Endothelial cell of umbilical vein (primary cell): Measurements from ENCODE around the gene CNP. TPM values are rescaled to one million over a fixed set of nuclear protein-coding genes. Genes with fewer than 3 reads are reported as not detected.

Source experiments
- BruUV-seq: library from RNA; stranded (reverse); fragments of 400-500 nt; replicated peaks from 2 replicates; lab custom pipeline; 2021; lab: Mats Ljungman, UMichigan
- CTCF ChIA-PET: fragments of 300-600, 350-600 bp; sonication (Branson Sonifier 250); formaldehyde crosslinking; loops from one replicate; lab custom pipeline; 2021; ENCODE audit warnings: antibody characterized with exemption, inconsistent platforms; lab: Charles Lee
- POLR2A ChIA-PET: fragments of 300-600, 350-600 bp; sonication (Branson Sonifier 250); formaldehyde crosslinking; loops from one replicate; lab custom pipeline; 2021; ENCODE audit warnings: antibody characterized with exemption, inconsistent platforms; lab: Charles Lee
- DNase-seq: peaks from one replicate; pipeline ENCODE4 v3.0.0-alpha.2; 2011; ENCODE audit warnings: low read depth, low spot score
- FAIRE-seq: peaks from 2 replicates; lab custom pipeline; 2011; peaks lifted over from hg19 to GRCh38; lab: Jason Lieb, UNC
- H2AFZ ChIP-seq: 2 replicates; pipeline ENCODE4 v1.6.0; 2012; ENCODE audit warnings: low read depth, low read length, control low read depth, inconsistent platforms
- H3K27ac ChIP-seq: 2 replicates; pipeline ENCODE4 v1.5.1; 2011; ENCODE audit warnings: low read depth, mild to moderate bottlenecking, control low read depth, low read length, moderate library complexity; ENCODE audit not compliant: insufficient read depth
- H3K27me3 ChIP-seq, 2 experiments: 2 replicates each; pipeline versions ENCODE4 v1.6.0 to v1.6.1; 2011; ENCODE audit warnings: low read length in 2 of 2, mixed read lengths in 1 of 2; ENCODE audit not compliant: control insufficient read depth in 2 of 2, insufficient read depth in 2 of 2
- H3K36me3 ChIP-seq, 2 experiments: 2 replicates in 1 of 2; 3 replicates in 1 of 2; pipeline ENCODE4 v1.5.1; 2011; ENCODE audit warnings: low read length in 2 of 2, mild to moderate bottlenecking in 1 of 2, moderate library complexity in 1 of 2; ENCODE audit not compliant: control insufficient read depth in 2 of 2, insufficient read depth in 2 of 2; ENCODE audit errors: extremely low read depth in 1 of 2
- H3K4me1 ChIP-seq: 3 replicates; pipeline ENCODE4 v1.5.1; 2011; ENCODE audit warnings: mild to moderate bottlenecking, low read length; ENCODE audit not compliant: control insufficient read depth, insufficient read depth; ENCODE audit errors: extremely low read depth
- H3K4me2 ChIP-seq: 2 replicates; pipeline ENCODE4 v1.6.1; 2011; ENCODE audit warnings: low read length, control low read depth, mixed read lengths; ENCODE audit not compliant: insufficient read depth
- H3K4me3 ChIP-seq, 3 experiments: fragments of 200-600 bp in 1 of 3; sonication (generic), shearing (Covaris generic) in 1 of 3; replicated peaks in 1 of 3; 2 replicates each; pipeline ENCODE4 v1.5.1; 2011 to 2016; ENCODE audit warnings: control low read depth in 3 of 3, low read length in 3 of 3, mild to moderate bottlenecking in 2 of 3, inconsistent platforms in 1 of 3, low read depth in 1 of 3, moderate library complexity in 1 of 3; ENCODE audit not compliant: insufficient read depth in 1 of 3
- H3K79me2 ChIP-seq: 2 replicates; pipeline ENCODE4 v1.6.0; 2012; ENCODE audit warnings: low read length, inconsistent platforms; ENCODE audit not compliant: control insufficient read depth, insufficient read depth
- H3K9ac ChIP-seq: replicated peaks from 2 replicates; pipeline ENCODE3; 2011; ENCODE audit warnings: low read length, control low read depth; ENCODE audit not compliant: insufficient read depth; ENCODE audit errors: extremely low read depth
- H3K9me1 ChIP-seq: replicated peaks from 3 replicates; pipeline ENCODE4 v1.6.0; 2011; ENCODE audit warnings: mild to moderate bottlenecking, low read length; ENCODE audit not compliant: control insufficient read depth, insufficient read depth; ENCODE audit errors: extremely low read depth
- H3K9me3 ChIP-seq: replicated peaks from 2 replicates; pipeline ENCODE4 v1.5.1; 2012; ENCODE audit warnings: low read length, inconsistent platforms; ENCODE audit not compliant: control insufficient read depth, insufficient read depth
- H4K20me1 ChIP-seq: replicated peaks from 2 replicates; pipeline ENCODE3; 2011; ENCODE audit warnings: mild to moderate bottlenecking, low read length; ENCODE audit not compliant: control insufficient read depth, insufficient read depth; ENCODE audit errors: extremely low read depth
- CTCF ChIP-seq, 2 donors: IDR thresholded peaks; 1 replicate in 1 of 2; 2 replicates in 1 of 2; pipeline ENCODE4 v1.5.1; 2011; ENCODE audit warnings: low read length in 2 of 2, mild to moderate bottlenecking in 2 of 2, moderate library complexity in 2 of 2, control low read depth in 1 of 2, inconsistent platforms in 1 of 2, low read depth in 1 of 2; ENCODE audit not compliant: insufficient read depth in 1 of 2; ENCODE audit errors: extremely low read depth in 1 of 2
- EZH2 ChIP-seq: IDR thresholded peaks from 2 replicates; pipeline ENCODE4 v1.6.1; 2012; ENCODE audit warnings: borderline replicate concordance, low read depth, mild to moderate bottlenecking, moderate library complexity, low read length, inconsistent platforms; ENCODE audit not compliant: severe bottlenecking
- FOS ChIP-seq: IDR thresholded peaks from 2 replicates; pipeline ENCODE4 v1.6.1; 2011; ENCODE audit warnings: mild to moderate bottlenecking, low read length, moderate library complexity, borderline replicate concordance; ENCODE audit not compliant: insufficient read depth
- GATA2 ChIP-seq: IDR thresholded peaks from 2 replicates; pipeline ENCODE4 v1.7.0; 2011; ENCODE audit warnings: low read depth, mild to moderate bottlenecking, moderate library complexity, mixed read lengths, low read length; ENCODE audit not compliant: insufficient read length, insufficient read depth
- JUN ChIP-seq: IDR thresholded peaks from 2 replicates; pipeline ENCODE4 v1.6.1; 2011; ENCODE audit warnings: borderline replicate concordance, low read depth; ENCODE audit not compliant: insufficient read length, insufficient read depth
- MAX ChIP-seq: IDR thresholded peaks from 2 replicates; pipeline ENCODE4 v1.6.1; 2011; ENCODE audit not compliant: insufficient read depth, insufficient read length
- MYC ChIP-seq: IDR thresholded peaks from one replicate; pipeline ENCODE4 v1.6.1; 2011; ENCODE audit warnings: mild to moderate bottlenecking, low read depth, low read length
- POLR2A ChIP-seq: IDR thresholded peaks from 2 replicates; pipeline ENCODE4 v1.6.1; 2012; ENCODE audit warnings: low read depth, mild to moderate bottlenecking, control low read depth, low read length
- POLR2AphosphoS5 ChIP-seq: IDR thresholded peaks from 2 replicates; pipeline ENCODE4 v1.6.1; 2012; ENCODE audit warnings: low read depth, mild to moderate bottlenecking, control low read depth, low read length, moderate library complexity; ENCODE audit not compliant: insufficient read depth
- dilution Hi-C: fragments of 300-500 bp; cut with MboI; formaldehyde crosslinking; loops from one replicate; pipeline ENCODE4 v1.15.0; 2019; ENCODE audit warnings: low sequenced_read_pairs; ENCODE audit not compliant: extremely low pct_ligation_motif_present
- intact Hi-C: fragments of 100-400 bp; cut with micrococcal nuclease; formaldehyde crosslinking; loops from one replicate; pipeline ENCODE4 v1.10.0; 2022
- polyA plus RNA-seq, 4 experiments: library from polyadenylated mRNA; depleted of rRNA in 3 of 4; stranded (reverse) in 3 of 4; unstranded in 1 of 4; fragments of >200 nt; gene quantifications; 2 replicates each; pipeline versions ENCODE4 v1.2.1 to v1.2.3, GENCODE V29; 2011 to 2012; ENCODE audit warnings: missing spikeins in 1 of 4
- total RNA-seq: library from RNA; stranded (reverse); gene quantifications from 2 replicates; pipeline ENCODE4 v1.2.3, GENCODE V29; 2021

CNP gene
- total and polyA plus RNA-seq, 2 donors (not counting 3 experiments of a cell fraction or from before 2014, with no cell fraction given) = 49.4 to 84.9 TPM

GRCh38 chr17:41943492-41943891 is 23.1 kb upstream of the CNP start:
- dilution Hi-C loops = no loop called here
- no TSS peak for BruUV-seq
- FAIRE-seq = no peak

More at GRCh38 chr17:41943492-41943891, 23.1 kb upstream of the CNP start:
- H3K9me3 ChIP-seq = no peaks in the 10 kb centered on the region
- H3K36me3 ChIP-seq = no peaks in the 10 kb centered on the region
- no peak overlapping the region for H2AFZ ChIP-seq
- intact Hi-C loops = no loop called here
- no peaks in the 10 kb centered on the region for H3K9me1 ChIP-seq
- no peak for DNase-seq
- no peaks in the 10 kb centered on the region for H4K20me1 ChIP-seq
- H3K4me1 ChIP-seq = no peaks in the 10 kb centered on the region
- ChIA-PET POLR2A (no interaction called here), CTCF (interaction anchor here (3.2 kb wide), 1 partner anchor 16 kb away, joined by 9 read pairs; no protein-coding TSS in a partner anchor)
- H3K9ac ChIP-seq = no peak overlapping the region
- no peak overlapping the region for H3K4me2 ChIP-seq
- peaks cover 0 to 2% of the 10 kb centered on the region in 2 experiments for H3K27me3 ChIP-seq
- no peak for TF ChIP-seq FOS
- no peak for TF ChIP-seq MAX
- no peak for TF ChIP-seq JUN
- TF ChIP-seq CTCF (IDR thresholded peaks at IDR 0.05; ENCODE audit: extremely low read depth in 1 of 2, insufficient read depth in 1 of 2, low read depth in 1 of 2, low read length in 2 of 2) = no peak
- TF ChIP-seq GATA2 = no peak
- no peak for TF ChIP-seq POLR2AphosphoS5
- TF ChIP-seq MYC = no peak
- TF ChIP-seq EZH2 = no peak
- no peak for TF ChIP-seq POLR2A
- H3K79me2 ChIP-seq = no peaks in the 10 kb centered on the region
- no peak overlapping the region for H3K4me3 ChIP-seq
- H3K27ac ChIP-seq = no peak overlapping the region
